Islet of Langerhans (tissue), 1 donor: ENCODE results near the gene NTN3.

ENCODE experiments used
- FAIRE-seq: peaks from one replicate; lab custom pipeline; 2011; peaks lifted over from hg19 to GRCh38; lab: Jason Lieb, UNC

Gene NTN3

GRCh38 chr16:2514333-2515179 lies 43.5 kb downstream of the NTN3 start:
- FAIRE-seq: no peak

- FAIRE-seq: no peak
Measured at GRCh38 chr16:2515180-2515851, 44.2 kb downstream of the NTN3 start.

- no peak for FAIRE-seq
Measured at GRCh38 chr16:2516391-2517240, 45.5 kb downstream of the NTN3 start.

GRCh38 chr16:2517954-2518605 lies 47.0 kb downstream of the NTN3 start:
- FAIRE-seq: no peak

- FAIRE-seq: no peak
Measured at GRCh38 chr16:2518823-2519710, 48.0 kb downstream of the NTN3 start.

- no peak for FAIRE-seq
Measured at GRCh38 chr16:2519711-2520080, 48.6 kb downstream of the NTN3 start.

- FAIRE-seq: no peak
Measured at GRCh38 chr16:2520097-2520783, 49.1 kb downstream of the NTN3 start, which contains the start of gene AMDHD2. TSS of gene AMDHD2 (plus strand) at chr16:2520371. CDS start at chr16:2520459, 88 bp downstream.

GRCh38 chr16:2520784-2521531 lies 49.9 kb downstream of the NTN3 start:
- FAIRE-seq: no peak
